Ascending aorta (tissue), 2 donors: ENCODE measurements around the gene VWC2L. TPM values are rescaled to one million over a fixed set of nuclear protein-coding genes. Genes with fewer than 3 reads are reported as not detected.

Source experiments
- DNase-seq, 2 donors: peaks; one replicate each; pipeline ENCODE4 v3.0.0-alpha.2; 2019; ENCODE audit warnings: low spot score in 2 of 2
- H3K27ac ChIP-seq, 2 donors: fragments of 200-600 bp; sonication (generic); one replicate each; pipeline ENCODE4 v1.5.1; 2016 to 2017; ENCODE audit warnings: mild to moderate bottlenecking in 1 of 2
- H3K27me3 ChIP-seq: fragments of 200-600 bp; sonication (generic); one replicate; pipeline ENCODE4 v1.5.1; 2017
- H3K36me3 ChIP-seq, 2 donors: fragments of 200-600 bp; sonication (generic); one replicate each; pipeline ENCODE4 v1.5.1; 2016
- H3K4me1 ChIP-seq, 2 donors: fragments of 200-600 bp; sonication (generic); one replicate each; pipeline ENCODE4 v1.5.1; 2016 to 2017; ENCODE audit warnings: mild to moderate bottlenecking in 1 of 2
- H3K4me3 ChIP-seq, 2 donors: fragments of 200-600 bp; sonication (generic); one replicate each; pipeline ENCODE4 v1.5.1; 2016 to 2017; ENCODE audit warnings: mild to moderate bottlenecking in 1 of 2
- H3K9me3 ChIP-seq, 2 donors: fragments of 200-600 bp; sonication (generic); one replicate each; pipeline ENCODE4 v1.5.1; 2016
- intact Hi-C: fragments of 100-400 bp; cut with DNase I; formaldehyde crosslinking; loops from one replicate; pipeline ENCODE4 v1.15.1; 2023
- total RNA-seq: library from RNA; depleted of rRNA; stranded (reverse); fragments of >200 nt; gene quantifications from one replicate; pipeline ENCODE4 v1.1.0, GENCODE V29; 2016
- TF ChIP-seq, protein P1 (sequence below), 3 experiments: fragments of 200-600 bp in 2 of 3; fragments of 450-650 bp in 1 of 3; sonication (generic) in 2 of 3; IDR thresholded peaks; one replicate each; pipeline ENCODE4 v1.5.1; 2016 to 2019; ENCODE audit warnings: antibody characterized with exemption in 3 of 3, mild to moderate bottlenecking in 1 of 3, moderate library complexity in 1 of 3

The VWC2L gene
- total RNA-seq, 1 donor from 2014 or later: not detected

DNA sequence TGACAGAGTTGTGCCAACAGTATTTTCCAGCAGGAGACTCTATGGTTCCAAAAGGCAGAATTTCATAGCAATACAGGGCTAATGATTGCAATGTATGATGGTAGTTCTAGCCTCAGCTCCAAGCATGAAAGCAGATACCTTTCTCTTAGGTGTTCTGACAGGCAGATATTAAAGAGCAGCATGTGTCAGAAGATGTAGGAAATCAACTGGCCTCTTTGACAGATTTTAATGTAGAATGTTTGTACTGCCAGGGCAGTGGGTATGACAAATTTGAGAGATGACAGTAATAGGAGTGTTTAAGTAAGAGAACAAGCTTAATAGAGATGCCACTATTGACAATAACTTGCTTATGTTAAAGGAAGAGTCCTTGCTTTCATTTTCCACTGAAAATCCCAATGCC, 21.5 kb upstream of the VWC2L start:
- Histone ChIP-seq H3K9me3 (no peaks in the 10 kb centered on the region), H3K27ac (no peak overlapping the region), H3K4me3 (no peak overlapping the region), H3K4me1 (no peaks in the 10 kb centered on the region), H3K36me3 (no peaks in the 10 kb centered on the region), H3K27me3 (no peaks in the 10 kb centered on the region)
- intact Hi-C loops: no loop called here
- TF ChIP-seq, protein P1, sequence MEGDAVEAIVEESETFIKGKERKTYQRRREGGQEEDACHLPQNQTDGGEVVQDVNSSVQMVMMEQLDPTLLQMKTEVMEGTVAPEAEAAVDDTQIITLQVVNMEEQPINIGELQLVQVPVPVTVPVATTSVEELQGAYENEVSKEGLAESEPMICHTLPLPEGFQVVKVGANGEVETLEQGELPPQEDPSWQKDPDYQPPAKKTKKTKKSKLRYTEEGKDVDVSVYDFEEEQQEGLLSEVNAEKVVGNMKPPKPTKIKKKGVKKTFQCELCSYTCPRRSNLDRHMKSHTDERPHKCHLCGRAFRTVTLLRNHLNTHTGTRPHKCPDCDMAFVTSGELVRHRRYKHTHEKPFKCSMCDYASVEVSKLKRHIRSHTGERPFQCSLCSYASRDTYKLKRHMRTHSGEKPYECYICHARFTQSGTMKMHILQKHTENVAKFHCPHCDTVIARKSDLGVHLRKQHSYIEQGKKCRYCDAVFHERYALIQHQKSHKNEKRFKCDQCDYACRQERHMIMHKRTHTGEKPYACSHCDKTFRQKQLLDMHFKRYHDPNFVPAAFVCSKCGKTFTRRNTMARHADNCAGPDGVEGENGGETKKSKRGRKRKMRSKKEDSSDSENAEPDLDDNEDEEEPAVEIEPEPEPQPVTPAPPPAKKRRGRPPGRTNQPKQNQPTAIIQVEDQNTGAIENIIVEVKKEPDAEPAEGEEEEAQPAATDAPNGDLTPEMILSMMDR (IDR thresholded peaks at IDR 0.05): no peak
- no peak for DNase-seq

DNA sequence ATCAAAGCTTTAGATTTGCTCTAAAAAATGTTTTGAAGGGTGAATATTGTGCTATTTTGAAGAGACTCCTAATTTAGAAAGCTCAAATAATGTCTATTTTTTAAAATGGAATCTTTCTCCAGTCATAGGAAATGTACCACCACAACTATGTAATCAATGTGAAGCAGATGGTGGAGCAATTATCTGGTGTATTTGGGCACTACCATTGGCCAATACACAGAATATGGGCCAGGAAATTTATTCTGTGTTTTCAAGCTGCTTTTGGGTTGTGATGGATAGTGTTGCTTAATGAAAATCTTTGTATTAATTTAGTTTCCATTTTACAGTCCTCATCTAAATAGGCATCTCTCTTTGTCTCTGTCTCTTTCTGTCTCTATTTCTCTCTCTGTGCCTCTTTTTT, 17.1 kb upstream of the VWC2L start:
- Histone ChIP-seq H3K27ac (no peak overlapping the region), H3K4me1 (no peaks in the 10 kb centered on the region), H3K36me3 (no peaks in the 10 kb centered on the region), H3K9me3 (no peaks in the 10 kb centered on the region), H3K4me3 (no peak overlapping the region), H3K27me3 (no peaks in the 10 kb centered on the region)
- TF ChIP-seq, protein P1 (IDR thresholded peaks at IDR 0.05): no peak
- DNase-seq: no peak
- intact Hi-C loops: no loop called here

DNA sequence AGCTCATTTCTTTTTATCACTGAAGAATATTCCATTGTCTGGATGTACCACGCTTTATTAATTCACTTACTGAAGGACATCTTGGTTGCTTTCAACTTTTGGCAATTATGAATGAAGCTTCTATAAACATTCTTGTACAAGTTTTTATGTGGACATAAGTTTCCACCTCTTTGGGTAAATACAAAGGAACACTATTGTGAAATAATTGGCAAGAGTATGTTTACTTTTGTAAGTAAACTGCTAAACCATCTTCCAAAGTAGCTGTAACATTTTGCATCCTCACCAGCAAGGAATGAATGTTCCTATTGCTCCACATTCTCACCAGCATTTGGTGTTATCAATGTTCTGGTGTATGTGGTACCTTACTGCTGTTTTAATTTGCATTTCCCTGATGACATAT, 15.8 kb upstream of the VWC2L start:
- no peak for DNase-seq
- Histone ChIP-seq H3K4me1 (no peaks in the 10 kb centered on the region), H3K27ac (no peak overlapping the region), H3K36me3 (no peaks in the 10 kb centered on the region), H3K9me3 (no peaks in the 10 kb centered on the region), H3K4me3 (no peak overlapping the region), H3K27me3 (no peaks in the 10 kb centered on the region)
- intact Hi-C loops: no loop called here
- TF ChIP-seq, protein P1 (IDR thresholded peaks at IDR 0.05): no peak

DNA sequence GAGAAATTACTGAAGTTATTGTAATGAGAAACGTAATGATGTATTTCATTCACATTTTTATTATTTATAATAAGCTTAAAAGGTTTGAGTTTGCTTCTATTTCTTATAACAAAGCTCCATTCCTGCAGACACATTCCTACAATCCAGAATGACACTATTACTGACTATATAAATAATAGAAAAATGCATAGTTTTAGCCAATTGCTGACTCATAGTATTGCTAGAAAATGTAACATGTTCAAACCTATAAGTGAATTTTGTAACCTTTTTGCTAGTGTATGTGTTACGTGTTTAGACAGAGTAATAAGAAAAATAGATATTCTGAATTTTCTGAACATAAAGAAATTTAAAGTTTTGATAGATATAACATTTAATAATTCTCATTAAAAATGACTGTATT, 9.3 kb upstream of the VWC2L start:
- H3K36me3 ChIP-seq: no peaks in the 10 kb centered on the region
- no peaks in the 10 kb centered on the region for H3K4me1 ChIP-seq
- no peak overlapping the region for H3K27ac ChIP-seq
- H3K4me3 ChIP-seq: no peak overlapping the region
- H3K27me3 ChIP-seq: no peaks in the 10 kb centered on the region
- DNase-seq: no peak
- intact Hi-C loops: no loop called here
- TF ChIP-seq, protein P1 (IDR thresholded peaks at IDR 0.05): no peak
- H3K9me3 ChIP-seq: no peaks in the 10 kb centered on the region

DNA sequence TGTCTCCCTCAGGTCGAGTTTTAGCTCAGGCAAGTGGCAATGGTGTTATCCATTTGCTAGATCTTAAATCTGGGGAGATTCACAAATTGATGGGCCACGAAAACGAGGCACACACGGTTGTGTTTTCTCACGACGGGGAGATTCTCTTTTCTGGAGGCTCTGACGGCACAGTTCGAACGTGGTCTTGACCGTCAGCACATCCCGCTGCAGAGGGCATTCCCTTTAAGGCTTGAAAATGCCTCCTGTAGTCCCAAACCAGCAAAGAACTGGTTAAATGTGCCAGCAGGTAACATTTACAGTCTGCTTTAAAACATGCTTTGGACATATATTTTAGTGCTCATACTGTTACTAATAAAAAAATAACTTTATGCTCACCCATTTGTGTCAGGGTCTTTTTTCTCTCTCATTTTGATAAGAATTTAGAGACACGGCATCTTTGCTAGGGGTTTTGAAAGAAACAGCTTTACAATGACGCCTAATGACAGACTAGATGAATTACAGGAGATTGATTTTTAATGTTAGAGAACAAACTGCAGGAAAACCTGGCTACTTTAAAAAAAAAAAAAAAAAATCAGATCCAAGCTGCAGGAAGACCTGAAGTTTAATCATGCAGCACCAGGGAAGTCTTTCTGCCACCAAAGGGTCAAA, 602 bp upstream of the VWC2L start:
- DNase-seq: no peak
- Histone ChIP-seq H3K4me3 (no peak overlapping the region), H3K27me3 (no peaks in the 10 kb centered on the region), H3K4me1 (no peaks in the 10 kb centered on the region), H3K9me3 (no peaks in the 10 kb centered on the region), H3K36me3 (no peaks in the 10 kb centered on the region), H3K27ac (no peak overlapping the region)
- intact Hi-C loops: no loop called here
- TF ChIP-seq, protein P1 (IDR thresholded peaks at IDR 0.05): no peak

DNA sequence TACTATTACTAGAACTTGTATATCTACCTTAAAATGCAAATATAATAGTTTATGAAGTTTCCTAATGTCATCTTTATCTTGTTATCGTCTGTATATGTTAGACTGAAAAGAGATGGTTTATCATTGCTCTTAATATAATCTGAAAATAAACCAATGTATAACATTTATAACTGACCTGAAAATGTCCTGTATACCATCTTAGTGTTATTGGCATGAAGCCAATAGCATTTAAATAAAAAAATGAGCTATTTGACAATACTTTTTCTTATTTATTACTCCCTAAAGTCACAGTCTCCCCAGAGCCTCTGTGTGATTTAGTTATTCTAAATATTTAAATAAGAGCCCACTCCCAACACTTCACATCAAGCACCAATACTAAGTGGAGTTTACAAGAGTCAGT, 1.8 kb downstream of the VWC2L start:
- TF ChIP-seq, protein P1 (IDR thresholded peaks at IDR 0.05): no peak
- Histone ChIP-seq H3K4me3 (no peak overlapping the region), H3K9me3 (no peaks in the 10 kb centered on the region), H3K36me3 (no peaks in the 10 kb centered on the region), H3K27ac (no peak overlapping the region), H3K27me3 (no peaks in the 10 kb centered on the region), H3K4me1 (no peaks in the 10 kb centered on the region)
- intact Hi-C loops: no loop called here
- no peak for DNase-seq
